ENCODE data around the gene KRT86. TPM values are rescaled to one million over a fixed set of nuclear protein-coding genes. Genes with fewer than 3 reads are reported as not detected.
A peak's percentile ranks its signal among the peaks of the same experiment; 100 is the strongest.
"Not testable (repeated sequence)": the region's sequence is repeated elsewhere in the genome, so short reads cannot be mapped to it uniquely, and the experiment has no call there.

KRT86 gene
- polyA plus RNA-seq, 1 donor: not detected

DNA sequence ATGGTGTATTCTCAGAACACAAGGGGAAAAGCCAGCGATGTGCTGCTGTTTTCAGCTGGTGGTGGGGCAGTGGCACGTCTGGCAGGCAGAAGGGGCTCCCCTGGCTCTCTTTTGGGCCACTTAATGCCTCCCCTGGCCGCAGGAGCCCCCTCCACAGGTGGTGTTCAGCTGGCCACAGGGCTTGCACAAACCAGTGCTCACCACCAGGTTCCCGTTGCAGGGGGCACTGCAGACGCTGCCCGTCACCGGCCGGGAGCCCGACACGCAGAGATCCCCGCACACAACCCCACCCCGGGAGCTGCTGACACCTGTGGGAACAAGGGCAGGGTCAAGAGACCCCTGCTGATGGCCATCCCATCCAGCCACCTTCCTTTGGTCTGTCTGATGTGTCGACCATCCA lies 40.1 kb downstream of the KRT86 start:
- DNase-seq: no peak

GRCh38 chr12:52315721-52316120 lies 41.3 kb downstream of the KRT86 start:
- not testable (repeated sequence) for DNase-seq

DNA sequence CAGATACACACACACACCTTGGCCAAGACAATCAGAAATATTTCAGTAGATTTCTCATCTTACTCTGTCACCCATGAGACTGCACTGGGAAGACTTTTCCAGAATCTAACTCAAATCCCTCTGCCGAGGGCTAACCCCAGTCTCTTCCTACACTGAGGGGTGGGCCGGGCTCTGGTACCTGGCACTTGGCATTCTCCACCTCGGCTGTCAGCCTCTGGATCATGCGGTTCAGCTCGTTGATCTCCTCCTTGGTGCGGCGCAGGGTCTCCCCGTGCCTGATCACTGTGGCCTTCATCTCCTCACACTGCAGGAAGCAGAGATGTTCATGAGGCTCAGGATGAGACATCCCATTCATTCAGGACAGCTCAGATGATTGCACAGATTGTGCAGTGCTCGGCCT lies 41.8 kb downstream of the KRT86 start:
- DNase-seq: no peak

GRCh38 chr12:52316701-52317100 lies 42.3 kb downstream of the KRT86 start:
- no peak for DNase-seq

- no peak for DNase-seq
Observed at GRCh38 chr12:52317468-52318052, 43.1 kb downstream of the KRT86 start.

- no peak for DNase-seq
Observed at GRCh38 chr12:52318241-52318990, 44.0 kb downstream of the KRT86 start.

DNA sequence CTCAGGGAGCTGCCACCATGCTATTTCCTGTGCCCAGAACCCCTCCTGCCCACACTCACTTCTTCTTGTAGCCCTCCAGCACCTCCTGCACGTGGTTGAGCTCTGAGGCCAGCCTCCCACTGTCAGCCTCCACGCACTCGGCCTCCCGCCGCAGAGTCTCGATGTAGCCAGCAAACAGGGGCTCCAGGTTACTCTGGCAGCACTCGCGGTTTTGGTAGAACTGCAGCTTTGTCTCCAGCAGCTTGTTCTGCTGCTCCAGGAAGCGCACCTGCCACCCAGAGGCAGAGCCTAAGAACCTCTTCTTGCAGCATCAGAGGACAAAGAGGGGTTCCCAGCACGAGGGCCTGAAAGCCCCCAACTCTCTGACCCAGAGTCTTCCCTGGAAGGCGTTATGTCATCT lies 44.7 kb downstream of the KRT86 start:
- DNase-seq: no peak

DNA sequence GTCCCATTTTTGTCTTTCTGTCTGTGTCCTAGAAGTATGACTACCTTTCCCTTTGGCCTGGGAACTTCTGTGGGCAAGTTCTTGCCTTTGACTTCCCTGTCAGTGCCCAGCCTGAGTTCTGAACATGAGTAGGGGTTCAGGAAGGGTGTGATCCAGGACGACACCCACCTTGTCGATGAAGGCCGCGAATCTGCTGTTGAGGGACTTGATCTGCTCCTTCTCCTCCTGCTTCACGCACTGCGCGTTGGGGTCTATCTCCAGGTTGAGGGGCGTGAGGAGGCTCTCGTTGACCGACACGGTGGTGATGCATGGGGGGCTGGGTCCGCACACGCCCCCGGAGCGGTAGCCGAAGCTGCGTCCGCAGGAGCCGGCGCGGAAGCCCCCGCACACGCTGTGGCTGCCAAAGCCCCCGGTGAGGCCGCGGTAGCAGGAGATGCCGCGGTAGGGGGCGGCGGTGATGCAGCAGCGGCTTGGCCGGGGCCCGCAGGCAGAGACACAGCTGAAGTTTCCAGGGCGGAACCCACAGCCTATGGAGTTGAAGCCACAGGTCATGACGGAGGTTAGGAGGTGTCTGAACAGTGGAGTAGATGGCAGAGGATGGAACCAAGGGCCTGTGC lies 46.4 kb downstream of the KRT86 start, which contains the start of gene KRT83:
Gene KRT83 (minus strand): TSS at position 615 of the 617 bp plus-strand sequence. CDS start 63 bp downstream, at position 552.
- DNase-seq: no peak

- DNase-seq: no peak
Observed at GRCh38 chr12:52321418-52321817, 47.0 kb downstream of the KRT86 start.

GRCh38 chr12:52322069-52322468 lies 47.6 kb downstream of the KRT86 start:
- no peak for DNase-seq

GRCh38 chr12:52323001-52323400 lies 48.6 kb downstream of the KRT86 start:
- no peak for DNase-seq

DNA sequence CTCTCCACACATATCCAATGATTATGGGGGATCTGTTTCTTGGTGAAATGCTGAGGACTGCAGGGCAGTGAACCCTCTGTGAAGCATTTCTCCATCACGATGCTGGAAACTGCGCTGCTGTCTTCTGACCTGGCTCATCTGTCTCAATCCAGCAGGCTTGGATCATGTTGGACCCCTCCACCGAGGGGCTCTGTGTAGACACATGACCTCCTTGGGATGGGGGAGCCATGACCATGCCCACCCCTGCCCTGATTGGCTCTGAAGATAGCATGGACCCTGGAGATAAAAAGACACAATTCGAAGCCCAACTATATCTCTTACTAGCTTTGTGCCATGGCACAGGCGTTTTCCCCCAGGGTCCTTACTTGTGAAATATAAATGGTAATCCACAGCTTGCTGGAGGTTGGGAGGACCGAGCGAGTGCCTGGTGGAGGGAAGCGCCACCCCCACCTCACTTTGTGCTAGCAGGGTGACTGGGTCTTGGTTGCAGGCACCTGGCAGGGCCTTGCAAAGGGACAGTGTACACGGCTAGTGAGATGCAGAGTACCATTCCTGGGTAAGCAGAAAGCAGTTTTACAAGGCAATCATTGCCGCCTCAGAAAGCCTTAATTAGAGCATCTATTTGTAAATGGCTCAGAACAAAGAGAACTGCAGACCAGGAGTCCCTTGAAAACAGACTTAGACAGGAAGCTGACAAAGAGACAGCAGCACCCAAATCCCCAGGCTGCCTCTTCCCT lies 49.1 kb downstream of the KRT86 start:
- DNase-seq: no peak

- DNase-seq: no peak
Observed at GRCh38 chr12:52324153-52324444, 49.7 kb downstream of the KRT86 start.

DNA sequence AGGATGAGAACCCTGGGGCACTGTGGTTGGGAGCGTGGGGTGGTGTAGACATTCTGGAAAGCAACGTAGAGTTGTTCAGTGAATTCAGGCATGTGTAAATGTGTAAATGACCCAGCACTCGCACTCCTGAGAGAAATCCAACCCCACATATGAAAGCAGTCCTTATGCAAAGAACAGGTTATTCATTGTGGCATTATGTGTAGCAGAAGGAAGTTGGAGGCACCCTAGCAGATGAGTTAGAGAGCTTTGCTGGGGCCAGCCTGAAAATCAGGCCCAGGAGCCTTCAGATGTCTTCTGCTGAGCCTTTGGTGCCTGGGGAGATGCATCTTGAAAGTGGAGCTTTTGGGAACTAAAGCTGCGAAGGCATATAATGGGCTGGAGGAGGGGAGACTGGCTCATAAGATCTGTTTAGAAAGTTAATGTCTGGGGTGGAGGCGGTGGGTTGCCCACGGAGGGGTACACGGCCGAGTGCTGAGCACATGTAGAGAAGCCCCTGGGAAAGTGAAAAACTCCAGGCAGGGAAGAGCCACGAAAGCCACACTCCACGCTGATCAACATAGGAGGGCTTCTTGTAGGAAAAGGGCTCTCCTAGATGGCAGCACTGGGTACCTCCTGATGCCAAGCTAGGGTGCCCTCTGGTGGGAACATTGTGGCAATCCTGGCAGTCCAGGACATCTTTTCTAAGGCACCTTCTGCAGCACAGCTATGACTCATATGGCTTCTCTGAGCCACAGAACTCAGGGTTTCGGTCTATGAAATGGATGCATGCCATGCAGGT lies 52.8 kb downstream of the KRT86 start:
- peak; percentile 75 for DNase-seq

- no peak for DNase-seq
Observed at GRCh38 chr12:52327830-52328500, 53.5 kb downstream of the KRT86 start.

DNA sequence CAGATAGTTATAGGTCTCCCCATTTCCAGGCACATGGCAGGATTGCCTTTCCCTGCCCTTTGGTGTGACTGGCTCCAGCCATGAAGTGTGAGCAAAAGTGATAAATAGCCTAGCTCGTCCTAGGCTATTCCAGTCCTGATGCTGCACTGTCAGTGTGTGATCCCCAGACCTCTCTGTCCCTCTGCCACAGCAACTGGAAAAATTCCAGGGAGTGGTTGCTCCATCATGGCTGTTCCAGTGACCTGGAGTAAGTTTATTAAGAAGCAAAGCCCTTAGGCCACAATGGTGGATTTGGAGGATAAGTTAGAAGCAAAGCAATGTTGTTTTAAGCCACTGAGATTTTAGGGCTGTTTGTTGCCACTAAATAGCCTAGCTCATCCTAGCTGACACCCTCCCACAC lies 56.6 kb downstream of the KRT86 start:
- no peak for DNase-seq

DNA sequence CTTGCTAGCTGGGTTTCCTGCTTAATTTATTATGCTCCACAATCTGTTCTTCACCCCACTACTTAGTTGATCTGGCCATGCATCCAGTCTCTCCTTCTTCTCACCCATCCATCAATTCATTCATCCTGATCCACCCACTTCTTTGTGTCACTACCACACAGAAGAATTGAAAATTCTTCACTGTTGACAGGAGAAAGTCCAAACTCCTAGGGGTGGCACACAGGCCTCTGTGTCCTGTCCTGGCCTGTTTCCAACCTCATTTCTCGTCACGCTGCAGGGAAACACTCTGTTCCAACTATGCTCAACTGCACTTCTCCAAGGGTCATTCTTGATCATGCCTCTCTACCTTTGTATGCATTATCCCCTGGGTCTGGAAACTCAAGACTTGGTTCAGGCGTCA lies 57.4 kb downstream of the KRT86 start:
- no peak for DNase-seq

DNA sequence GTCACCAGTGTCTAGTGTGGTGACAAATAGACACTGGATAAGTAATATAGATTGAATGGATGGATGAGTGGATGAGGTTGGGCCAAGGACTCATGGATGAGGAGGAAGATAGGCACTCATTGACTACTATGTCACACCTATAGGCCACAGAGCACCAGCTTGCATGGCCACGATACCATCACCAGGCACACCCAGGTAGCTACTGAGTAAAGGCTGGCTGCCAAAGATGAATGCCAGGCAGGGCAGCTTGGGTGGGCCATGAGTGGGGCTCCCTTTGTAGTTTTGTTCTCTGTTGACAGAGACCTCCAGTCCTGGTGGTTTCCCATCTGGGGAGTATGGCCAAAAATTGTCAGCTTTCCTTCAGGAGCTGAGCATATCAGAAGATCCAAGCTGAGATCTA lies 57.9 kb downstream of the KRT86 start:
- no peak for DNase-seq

DNA sequence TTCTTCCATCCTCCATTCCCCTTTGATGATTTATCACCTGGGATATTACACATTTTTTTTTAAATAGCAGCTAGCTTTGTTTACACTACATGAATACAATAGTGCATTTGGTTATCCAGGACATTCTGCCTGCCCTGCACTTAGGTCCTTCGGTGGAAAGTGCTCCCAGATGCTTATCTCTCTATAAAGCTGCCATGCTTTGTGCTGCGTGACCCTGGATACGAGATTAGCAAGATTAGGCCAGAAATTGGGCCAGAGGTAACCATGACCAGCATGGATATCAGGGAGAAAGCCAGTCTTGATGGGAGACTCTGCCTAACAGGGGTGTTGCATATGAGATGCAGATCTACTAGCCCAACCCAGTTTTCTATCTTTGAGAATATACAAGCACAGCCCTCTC lies 58.9 kb downstream of the KRT86 start:
- no peak for DNase-seq

GRCh38 chr12:52334185-52334584 lies 59.7 kb downstream of the KRT86 start:
- DNase-seq: no peak

- no peak for DNase-seq
Observed at GRCh38 chr12:52335598-52336262, 61.3 kb downstream of the KRT86 start.
